SK-N-DZ (cell line): ENCODE results near the gene TMEM131.
"Not testable (repeated sequence)": the region's sequence is repeated elsewhere in the genome, so short reads cannot be mapped to it uniquely, and the experiment has no call there.

Experiments used
- DNase-seq: peaks from one replicate; pipeline ENCODE4 v3.0.0-alpha.2; 2015; ENCODE audit warnings: low spot score

Gene TMEM131

GRCh38 chr2:97724501-97724900, 271.2 kb downstream of the TMEM131 start:
- no peak for DNase-seq

- DNase-seq: no peak
Observed at GRCh38 chr2:97724073-97724410, 271.7 kb downstream of the TMEM131 start.

DNA sequence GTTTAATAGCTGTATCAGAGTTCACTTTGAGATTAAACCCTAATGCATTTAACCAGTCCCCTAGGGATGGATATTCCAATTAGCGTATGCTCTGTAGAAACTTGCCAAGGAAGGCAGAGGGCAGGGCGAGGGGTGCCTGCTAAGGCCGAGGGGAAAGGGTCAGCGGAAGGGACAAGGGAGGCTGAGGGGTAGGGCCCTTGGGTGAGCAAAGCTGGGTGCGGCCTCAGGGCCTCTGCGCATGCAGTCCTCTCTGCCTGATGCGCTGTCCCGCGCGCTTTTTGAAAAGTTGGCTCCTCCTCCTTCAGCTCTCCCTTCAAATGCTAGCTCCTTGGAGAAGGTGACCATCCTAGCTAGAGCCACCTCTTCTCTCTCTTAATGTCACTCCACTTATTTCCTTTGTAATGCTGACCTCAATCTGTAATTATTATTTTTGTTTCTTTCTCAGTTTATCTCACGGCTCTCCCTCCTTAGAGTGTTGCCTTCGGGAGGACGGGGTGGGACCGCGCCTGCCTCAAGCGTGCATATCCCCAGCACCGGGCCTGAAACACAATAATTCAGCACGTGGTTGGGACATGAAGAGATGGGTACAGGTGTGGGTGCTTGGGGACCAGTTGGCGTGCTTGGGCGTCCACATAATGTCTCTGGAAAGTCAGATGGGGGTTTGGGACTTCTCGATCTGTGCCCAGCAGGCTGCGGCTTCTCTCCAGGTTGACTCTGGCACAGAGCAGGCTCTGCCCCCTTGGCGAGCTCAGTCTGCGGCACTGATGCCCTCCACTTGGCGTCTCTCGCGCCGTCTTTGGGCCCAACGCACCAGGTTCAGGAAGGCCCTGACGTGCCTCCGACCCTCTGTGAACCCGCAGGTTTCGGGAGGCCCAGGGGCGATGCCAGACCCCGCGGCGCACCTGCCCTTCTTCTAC, 272.3 kb downstream of the TMEM131 start:
- no peak for DNase-seq

GRCh38 chr2:97722227-97722626, 273.5 kb downstream of the TMEM131 start:
- DNase-seq: no peak

- DNase-seq: no peak
Observed at GRCh38 chr2:97720746-97721145, 275.0 kb downstream of the TMEM131 start.

DNA sequence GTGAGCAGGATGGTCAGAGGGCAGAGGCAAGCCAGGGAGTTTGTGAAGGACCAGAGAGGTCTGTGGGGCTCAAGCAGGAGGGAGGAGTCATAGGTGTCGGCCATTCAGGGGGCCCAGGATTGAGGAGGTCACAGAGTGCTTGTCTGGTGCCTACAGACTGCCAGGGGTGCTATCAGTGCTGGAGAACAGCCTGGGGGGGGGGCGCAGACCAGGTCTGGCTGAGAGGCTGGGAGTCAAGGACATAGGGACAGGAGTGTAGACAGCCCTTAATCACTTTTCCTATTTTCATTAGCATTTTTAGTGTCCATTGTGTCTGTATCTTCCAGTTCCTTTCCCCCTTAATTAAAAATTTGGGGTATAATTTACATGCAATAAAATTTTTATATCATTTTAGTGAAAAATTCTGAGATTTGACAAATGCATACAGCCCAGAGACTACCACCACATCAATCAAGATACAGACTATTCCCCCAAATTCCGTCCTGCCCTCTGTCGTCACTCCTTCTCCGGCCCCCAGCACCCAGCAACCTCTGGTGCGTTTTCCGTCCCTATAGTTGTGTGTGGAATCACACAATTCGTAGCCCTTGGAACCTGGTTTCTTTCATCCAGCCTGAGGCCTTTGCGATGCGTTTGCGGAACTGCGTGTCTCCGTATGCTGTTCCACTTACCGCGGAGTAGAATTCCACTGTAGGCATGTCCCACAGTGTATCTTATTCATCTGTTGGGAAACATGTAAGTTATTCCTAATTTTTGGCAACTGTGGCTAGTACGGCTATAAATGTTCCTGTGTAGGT, 276.2 kb downstream of the TMEM131 start:
- DNase-seq: no peak

DNA sequence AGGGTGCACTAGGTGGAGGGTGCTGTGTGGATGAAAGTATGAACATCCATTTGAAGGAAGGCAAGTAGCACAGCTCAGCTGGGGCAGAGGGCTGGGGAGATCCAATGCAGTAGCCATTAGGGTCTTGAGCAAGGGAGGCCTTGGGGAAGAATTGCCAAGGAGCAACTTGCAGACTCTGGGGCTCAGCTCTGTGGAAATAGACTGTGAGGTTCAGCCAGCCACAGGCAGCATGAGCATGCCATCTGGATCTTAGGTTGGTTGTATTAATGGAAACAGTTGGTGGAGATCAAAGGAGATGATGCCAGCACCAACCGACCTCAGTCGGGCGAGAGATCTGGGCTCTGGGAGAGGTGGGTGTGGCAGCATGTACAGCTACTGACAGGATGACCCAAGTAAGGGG, 276.8 kb downstream of the TMEM131 start:
- DNase-seq: no peak

DNA sequence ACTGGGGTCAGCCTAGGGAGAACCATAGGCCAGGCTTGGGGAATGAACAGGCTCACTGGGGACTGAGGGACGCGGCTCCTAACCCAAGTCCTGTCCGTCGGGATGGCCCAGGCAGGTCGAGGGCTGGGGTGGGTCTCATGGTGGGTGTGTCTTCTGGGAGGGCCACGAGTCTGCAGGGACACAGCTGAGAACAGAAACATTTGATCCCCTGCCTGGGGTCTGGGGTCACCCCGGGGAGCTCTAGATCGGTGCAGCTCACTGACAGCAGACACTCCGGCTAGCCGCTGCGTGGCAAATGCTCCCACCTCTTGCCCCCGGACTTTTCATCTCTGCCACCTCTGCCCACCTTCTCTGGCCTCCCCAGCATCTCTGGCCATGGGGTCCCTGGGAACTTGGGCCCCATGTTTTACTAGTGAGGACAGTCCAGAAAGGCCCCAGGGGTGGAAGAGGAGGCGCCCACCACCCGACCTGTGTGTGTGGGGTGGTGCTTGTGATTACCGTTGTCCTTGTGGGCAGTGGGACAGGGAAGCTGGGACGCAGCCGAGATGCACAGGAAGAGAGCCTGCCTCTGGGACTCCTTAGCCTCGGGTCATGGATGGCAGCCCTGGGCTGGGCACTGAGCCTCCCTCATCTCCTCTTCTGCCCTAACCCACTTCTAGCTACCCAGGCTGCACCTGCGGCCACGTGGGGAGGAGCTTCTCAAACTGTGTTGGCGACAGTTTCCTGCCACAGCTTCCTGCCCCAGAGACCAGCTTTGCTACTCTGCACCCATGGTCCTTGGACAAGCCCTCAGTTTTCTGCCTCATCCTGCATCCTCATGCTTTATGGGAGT, 277.5 kb downstream of the TMEM131 start:
- DNase-seq: no peak

DNA sequence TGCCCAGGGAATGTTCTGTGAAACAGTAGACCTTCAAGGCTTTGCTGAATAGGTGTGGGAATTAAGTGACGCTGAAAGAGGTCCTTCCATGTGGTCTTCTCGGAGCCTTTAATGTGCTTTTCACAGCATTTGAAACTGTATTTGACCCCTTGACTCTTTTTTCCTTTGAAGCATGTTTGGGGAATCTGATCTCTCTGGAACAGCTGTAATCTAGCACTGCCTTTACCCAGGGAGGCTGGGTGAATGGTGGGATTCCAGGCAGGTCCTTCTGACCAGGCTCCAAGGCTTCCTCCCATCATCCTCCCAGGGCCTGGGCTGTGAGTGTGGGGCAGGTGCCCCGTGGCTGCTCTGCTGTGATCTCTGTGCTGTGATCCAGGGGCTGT, 278.1 kb downstream of the TMEM131 start:
- DNase-seq: no peak

- no peak for DNase-seq
Observed at GRCh38 chr2:97716695-97717612, 278.8 kb downstream of the TMEM131 start.

- no peak for DNase-seq
Observed at GRCh38 chr2:97715951-97716694, 279.6 kb downstream of the TMEM131 start.

DNA sequence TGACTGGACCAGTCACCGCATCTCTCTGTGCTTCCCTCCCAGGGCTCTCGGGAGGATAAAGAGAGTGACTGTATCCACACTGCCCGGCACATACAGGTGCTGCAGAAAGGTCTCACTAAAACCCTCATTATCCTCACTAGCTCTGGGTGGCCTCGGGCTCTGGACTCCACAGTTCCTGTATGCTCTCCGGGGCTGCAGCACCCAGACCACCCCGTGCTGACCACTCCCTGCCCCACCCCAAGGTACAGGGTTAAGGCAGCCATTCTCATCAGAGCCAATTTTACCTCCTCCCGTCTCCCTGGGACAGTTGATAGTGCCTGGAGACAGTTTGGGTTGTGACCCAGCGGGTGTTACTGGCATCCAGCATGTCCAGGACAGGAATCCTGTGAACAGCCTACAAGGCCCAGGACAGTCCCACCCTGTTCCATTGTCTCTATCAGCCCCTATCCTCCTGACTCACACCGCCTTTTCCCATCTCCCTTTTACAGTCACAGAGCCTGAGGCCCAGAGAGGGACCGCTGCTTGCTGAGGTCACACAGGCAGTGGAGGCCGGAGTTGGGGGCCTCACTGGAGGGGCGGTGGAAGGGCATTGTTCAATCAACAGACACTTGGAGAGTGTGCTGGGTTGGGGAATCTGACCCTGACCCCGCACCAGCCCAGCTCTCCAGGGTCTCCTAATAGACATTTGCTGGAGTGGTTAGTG, 280.6 kb downstream of the TMEM131 start:
- DNase-seq: no peak

DNA sequence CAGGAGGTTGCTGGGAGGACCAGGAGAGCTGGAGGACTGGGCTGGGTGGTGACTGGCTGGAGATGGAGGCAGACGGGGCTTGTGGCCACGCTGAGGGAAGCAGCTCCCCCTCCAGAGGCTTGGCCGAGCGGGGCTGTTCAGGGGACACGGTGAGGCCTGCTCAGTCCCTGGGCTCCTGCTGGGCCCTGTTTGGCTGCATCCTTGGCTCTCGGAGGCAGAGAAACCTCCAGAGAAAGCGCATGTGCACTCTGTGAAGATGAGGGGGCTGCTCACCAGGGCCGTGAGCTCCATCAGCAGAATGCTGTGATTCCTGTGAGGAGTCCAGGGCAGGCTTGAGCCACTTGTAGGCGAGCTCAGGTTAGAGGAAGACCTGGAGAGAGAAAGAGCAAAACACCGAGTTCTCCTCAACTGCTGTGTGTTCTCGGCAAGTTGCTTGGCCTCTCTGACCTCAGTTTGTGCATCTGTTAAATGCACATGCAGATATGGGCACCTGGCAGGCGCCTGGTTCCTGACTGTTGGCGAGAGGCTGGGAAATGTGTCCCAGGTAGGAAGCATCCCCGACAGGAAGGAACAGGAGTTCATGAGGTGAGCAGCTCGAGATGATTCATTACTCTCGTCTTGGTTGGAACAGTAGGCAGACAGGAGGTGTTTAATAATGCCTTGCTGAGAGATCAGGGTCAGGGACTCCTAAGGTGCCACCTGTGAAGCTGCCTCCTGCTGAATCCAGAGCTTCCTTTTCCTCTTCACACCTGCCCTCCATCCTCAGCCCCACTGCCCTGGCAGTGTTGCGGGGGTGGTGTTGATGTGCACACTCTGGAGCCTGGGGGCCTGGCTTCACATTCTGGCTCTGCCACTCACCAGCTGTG, 281.4 kb downstream of the TMEM131 start:
- no peak for DNase-seq

DNA sequence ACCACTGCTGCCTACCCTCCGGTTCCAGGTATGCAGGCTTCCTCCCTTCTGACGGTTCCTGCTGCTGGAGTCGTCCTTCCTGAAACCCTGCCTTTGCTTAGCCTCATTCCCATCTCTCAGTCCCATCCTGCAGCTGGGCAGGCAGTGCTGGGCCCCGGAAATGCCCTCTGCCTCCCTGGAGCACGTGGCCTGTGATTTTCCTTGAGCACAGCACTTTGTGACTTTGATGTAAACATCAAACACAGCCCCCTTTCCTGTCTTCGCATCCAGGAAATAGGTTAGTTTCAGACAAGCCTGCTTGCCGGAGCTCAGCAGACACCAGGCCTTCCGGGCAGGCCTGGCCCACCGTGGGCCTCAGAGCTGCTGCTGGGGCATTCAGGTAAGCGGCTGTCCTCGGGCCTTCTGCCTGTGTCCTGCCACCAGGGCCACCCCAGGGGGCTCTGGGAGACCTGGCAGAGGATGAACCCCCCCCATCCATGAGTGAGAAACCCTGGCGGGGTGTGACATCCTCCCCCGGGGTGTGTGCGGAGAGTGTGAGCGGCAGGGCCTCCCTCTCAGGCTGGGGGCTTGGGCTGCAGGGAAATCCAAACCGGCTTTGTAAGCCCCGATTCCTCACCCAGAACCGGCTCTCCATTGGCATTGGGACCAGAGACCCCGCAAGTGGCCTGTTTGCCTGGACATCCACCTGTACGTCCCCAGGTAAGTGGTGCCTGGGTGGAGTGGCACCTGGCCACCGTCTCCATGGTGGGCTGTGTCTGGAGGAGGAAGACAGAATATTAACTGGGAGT, 282.3 kb downstream of the TMEM131 start, which contains the start of gene ZAP70:
ZAP70 (plus strand) TSS at position 281 of the 788 bp plus-strand sequence. CDS start 10,461 bp downstream, outside the sequence.
- peak; percentile 32 for DNase-seq

DNA sequence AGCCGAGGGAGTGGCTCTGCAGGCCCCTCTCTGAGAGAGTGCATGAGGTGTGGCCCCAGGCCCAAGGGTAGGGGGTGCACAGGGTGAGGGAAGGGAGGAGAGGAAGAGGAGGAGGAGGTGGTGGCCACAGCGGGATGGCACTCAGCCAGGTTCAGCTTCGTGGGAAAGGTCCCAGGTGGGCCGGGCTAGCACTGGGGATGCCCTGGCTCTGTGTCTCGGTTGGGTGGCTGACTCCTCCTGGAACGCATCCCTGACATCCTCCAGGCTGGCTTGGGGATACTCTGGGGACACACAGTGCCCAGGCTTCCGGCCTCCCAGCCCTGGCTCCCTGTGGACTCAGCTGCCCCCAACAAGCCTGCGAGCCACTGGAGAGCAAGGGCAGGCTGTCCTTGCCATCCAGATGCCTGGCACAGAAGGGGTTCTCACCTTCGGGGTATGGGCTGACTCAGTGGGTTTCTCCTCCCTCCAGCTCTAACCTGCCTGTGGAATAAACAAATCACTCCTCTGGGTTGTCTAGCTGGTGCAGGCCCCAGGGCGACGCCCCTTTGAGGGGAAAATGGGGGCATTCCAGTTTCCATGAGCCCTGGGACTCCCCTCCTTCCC, 283.0 kb downstream of the TMEM131 start:
- DNase-seq: no peak

GRCh38 chr2:97712175-97712574, 283.6 kb downstream of the TMEM131 start:
- not testable (repeated sequence) for DNase-seq

- DNase-seq: no peak
Observed at GRCh38 chr2:97711394-97711711, 284.4 kb downstream of the TMEM131 start.
